HuH-7.5 (cell line): ENCODE data around the gene PIGW.
"Not testable (repeated sequence)": the region's sequence is repeated elsewhere in the genome, so short reads cannot be mapped to it uniquely, and the experiment has no call there.

Experiments
- DNase-seq: peaks from one replicate; pipeline ENCODE4 v3.0.0; 2011; ENCODE audit warnings: low spot score

Gene PIGW

DNA sequence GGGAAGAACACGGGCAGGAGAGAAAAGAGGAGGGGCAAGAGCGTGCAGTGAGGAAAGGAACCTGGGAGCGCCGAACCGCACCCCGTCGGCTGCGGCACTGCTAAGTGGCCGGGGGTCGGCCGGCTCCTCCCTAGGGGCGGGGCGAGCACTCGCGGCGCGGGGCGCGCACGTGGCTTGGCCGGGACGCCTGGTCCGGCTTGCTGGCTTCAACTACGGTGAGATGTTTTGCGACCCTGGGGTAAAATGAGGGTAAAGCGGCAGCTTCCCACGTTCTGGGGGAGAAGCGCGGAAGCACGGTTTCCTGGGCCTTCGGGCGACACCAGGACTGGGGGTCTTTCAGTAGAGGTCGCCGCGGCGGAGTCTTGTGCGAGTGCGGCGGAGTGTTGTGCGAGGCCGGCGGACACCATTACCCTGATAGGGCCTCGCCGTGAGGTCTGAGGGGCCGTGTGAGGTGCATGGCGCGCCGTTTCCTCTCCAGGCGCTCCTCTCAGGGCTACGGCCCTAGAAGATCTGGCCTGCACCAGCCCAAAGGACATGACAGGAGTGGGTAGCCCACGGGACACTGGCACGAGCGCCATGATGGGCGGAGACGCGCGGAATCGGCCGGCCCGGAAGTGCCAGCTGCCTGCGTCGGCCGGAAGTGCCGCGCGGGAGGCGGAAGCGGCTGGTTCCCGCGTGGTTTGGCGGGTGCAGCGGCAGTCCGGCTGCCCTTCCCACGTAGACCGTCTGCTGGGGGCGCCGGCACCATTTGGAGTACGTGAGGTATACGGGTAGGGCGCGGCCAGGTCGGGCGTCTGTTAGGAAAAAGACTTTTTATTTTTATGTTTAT lies at the start of gene PIGW, which contains the start of gene MYO19:
Gene PIGW, plus strand, starts transcription at position 148 of the 829 bp plus-strand sequence. CDS start 2,115 bp downstream, outside the sequence.
Gene MYO19, minus strand, starts transcription at position 29 of the 829 bp plus-strand sequence. CDS start 2,330 bp downstream, outside the sequence.
- DNase-seq, result peak; percentile 80

DNA sequence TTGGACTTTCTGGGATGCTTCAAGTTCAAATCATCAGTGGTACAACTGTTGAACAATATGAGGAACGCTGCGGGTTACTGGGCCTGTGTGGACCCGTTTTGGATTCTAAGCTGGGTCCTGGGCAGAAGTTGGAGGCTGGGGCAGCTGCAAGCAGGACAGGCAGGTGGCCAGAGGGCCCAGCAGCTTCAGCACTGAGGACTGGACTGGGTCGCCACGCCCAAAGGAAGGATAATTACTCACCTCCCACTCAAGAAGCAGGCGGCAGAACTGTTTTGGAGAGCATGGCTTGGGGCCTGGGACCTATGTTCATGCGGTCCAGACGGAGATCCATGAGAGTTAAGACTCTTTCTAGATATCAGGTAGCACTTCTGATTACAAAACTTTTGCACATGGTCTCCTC lies 49.8 kb upstream of the PIGW start:
- DNase-seq, result no peak

- no peak for DNase-seq
These were observed 49.0 kb upstream of the PIGW start for GRCh38 chr17:36485805-36486203.

DNA sequence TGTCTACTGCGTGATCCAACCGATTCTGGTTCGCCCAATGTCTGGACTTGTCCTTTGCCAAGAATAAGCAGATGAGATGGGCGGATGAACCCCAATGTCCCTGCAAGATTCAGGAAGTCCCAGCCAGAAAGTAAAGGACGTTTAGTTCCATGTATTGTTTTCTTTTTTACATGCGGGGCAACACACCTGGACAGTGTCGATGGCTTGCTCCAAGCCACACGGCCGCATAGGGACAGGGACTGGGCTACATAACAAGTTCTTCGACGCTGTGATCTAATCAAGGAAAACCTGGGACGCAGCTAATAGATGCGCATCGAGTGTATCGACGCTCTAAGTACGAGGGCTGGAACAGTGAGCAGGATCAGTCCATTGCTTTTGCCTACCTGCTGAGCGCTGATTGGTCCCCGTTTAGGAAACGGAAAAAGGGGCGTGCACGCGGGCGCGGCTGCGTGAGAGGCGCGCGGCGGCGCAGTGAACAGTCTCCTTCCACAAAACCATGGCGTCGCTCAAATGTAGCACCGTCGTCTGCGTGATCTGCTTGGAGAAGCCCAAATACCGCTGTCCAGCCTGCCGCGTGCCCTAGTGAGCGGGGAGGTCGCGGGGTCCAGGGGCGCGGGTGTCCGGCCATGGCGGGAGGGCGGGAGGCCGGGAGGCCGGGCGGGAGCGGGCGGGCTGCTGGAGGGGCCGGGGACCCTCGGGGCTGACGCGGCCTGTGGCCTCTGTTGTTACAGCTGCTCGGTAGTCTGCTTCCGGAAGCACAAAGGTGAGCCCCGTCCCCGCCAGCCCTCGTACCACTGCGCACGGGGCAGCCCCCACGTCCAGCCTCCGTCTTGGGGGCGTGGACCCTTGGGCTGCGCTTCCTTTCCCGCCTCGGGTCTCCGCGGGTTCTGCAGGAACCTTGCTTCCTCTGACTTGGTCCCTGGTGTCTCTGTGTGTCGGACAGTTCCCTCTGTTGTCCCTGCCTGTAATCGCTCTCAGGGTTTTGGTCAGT lies 48.3 kb upstream of the PIGW start, which contains the start of gene ZNHIT3:
Gene ZNHIT3, plus strand, starts transcription at position 478 of the 991 bp plus-strand sequence. Its CDS starts 19 bp downstream, at position 497.
- DNase-seq, result peak; percentile 91

DNA sequence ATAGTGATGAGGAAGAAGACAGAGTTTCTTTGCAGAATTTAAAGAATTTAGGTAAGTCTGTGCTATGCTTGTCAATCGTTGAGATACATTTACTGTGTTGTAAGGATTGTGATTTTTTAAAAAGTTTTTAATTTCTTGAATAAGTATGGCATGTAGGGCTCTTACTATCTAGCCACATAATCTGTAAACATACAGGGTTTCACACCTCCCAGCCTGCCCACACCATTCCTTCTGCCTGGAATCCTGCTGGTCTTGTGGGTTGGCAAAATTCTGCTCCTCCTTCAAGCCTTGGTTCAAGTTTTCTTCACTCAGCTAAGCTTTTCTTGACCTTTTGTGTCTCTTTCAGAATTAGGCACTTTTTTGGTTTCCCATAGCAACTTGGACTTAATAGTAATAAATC lies 40.8 kb upstream of the PIGW start:
- DNase-seq, result no peak

- DNase-seq, result no peak
These were observed 40.1 kb upstream of the PIGW start for GRCh38 chr17:36494674-36495073.

- DNase-seq, result no peak
These were observed 39.7 kb upstream of the PIGW start for GRCh38 chr17:36495076-36495578.

GRCh38 chr17:36496018-36496789 lies 38.6 kb upstream of the PIGW start:
- no peak for DNase-seq

- DNase-seq, result no peak
These were observed 36.6 kb upstream of the PIGW start for GRCh38 chr17:36498155-36498554.

GRCh38 chr17:36498560-36499300 lies 36.1 kb upstream of the PIGW start:
- DNase-seq, result no peak

GRCh38 chr17:36500745-36501225 lies 34.0 kb upstream of the PIGW start:
- DNase-seq, result no peak

- DNase-seq, result no peak
These were observed 33.4 kb upstream of the PIGW start for GRCh38 chr17:36501351-36501750.

GRCh38 chr17:36501963-36502362 lies 32.8 kb upstream of the PIGW start:
- no peak for DNase-seq

- no peak for DNase-seq
These were observed 31.2 kb upstream of the PIGW start for GRCh38 chr17:36503456-36504155.

GRCh38 chr17:36504156-36504545 lies 30.6 kb upstream of the PIGW start:
- no peak for DNase-seq

- DNase-seq, result no peak
These were observed 29.6 kb upstream of the PIGW start for GRCh38 chr17:36505171-36505570.

GRCh38 chr17:36506249-36506826 lies 28.4 kb upstream of the PIGW start:
- no peak for DNase-seq

DNA sequence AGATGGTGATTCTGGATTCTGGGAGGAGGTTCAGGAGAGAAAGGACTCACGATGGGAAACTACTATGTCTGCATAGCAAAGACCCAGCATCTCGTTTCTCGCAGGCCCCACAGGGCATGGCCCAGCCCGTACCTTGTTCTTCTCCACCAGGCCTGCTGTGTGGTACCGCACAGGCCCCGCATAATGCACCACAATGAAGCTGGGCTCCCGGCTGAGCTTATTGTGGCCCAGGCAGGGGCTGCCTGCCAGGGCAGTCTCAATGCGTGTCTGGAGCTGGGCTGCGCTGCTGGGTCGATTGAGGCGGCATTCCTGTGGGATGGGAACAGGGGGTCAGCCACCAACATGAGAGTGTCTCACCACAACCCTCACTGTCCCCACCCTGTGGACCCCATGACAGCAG lies 28.0 kb upstream of the PIGW start:
- DNase-seq, result no peak

GRCh38 chr17:36507266-36507665 lies 27.5 kb upstream of the PIGW start:
- no peak for DNase-seq

GRCh38 chr17:36508439-36508838 lies 26.3 kb upstream of the PIGW start:
- not testable (repeated sequence) for DNase-seq
